A549 (cell line): ENCODE measurements around the gene FOXP1.

Source experiments
- CBX8 ChIP-seq: fragments of 200-600 bp; sonication (generic); IDR thresholded peaks from 2 replicates; pipeline ENCODE4 v1.6.1; 2016
- JUN ChIP-seq, 2 experiments: fragments of >200 bp; sonication (Bioruptor Twin); formaldehyde crosslinking; IDR thresholded peaks; 2 replicates in 1 of 2; 3 replicates in 1 of 2; pipeline ENCODE4 v1.6.1; 2016 to 2017
- KDM5A ChIP-seq: fragments of 200-600 bp; sonication (generic); IDR thresholded peaks from 2 replicates; pipeline ENCODE4 v1.6.1; 2016; ENCODE audit warnings: antibody characterized with exemption, mild to moderate bottlenecking
- TF ChIP-seq, protein P1 (sequence below): fragments of >200 bp; sonication (Bioruptor Twin); formaldehyde crosslinking; IDR thresholded peaks from 3 replicates; pipeline ENCODE4 v1.5.1; 2016

DNA sequence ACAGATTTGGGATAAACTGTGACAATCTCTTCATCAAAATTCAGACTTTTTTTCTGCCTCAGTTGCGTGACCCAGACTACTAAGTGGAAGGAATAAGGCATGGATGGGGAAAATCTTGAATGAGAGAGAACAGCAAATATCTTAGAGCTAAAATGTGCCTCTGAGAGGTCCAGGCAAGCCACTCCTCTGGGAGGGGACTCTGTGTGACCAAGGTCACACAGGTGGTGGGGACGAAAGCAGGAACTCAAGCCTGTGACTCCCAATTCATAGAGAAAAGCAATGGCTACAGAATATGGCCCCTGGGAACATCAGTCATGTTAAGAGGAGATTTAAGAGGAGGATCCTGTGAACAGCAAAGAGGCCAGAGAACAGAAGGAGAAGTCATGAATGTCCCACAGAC is 268.1 kb downstream of the FOXP1 start:
- no peak for TF ChIP-seq JUN (IDR thresholded peaks at IDR 0.05)
- TF ChIP-seq, protein P1, sequence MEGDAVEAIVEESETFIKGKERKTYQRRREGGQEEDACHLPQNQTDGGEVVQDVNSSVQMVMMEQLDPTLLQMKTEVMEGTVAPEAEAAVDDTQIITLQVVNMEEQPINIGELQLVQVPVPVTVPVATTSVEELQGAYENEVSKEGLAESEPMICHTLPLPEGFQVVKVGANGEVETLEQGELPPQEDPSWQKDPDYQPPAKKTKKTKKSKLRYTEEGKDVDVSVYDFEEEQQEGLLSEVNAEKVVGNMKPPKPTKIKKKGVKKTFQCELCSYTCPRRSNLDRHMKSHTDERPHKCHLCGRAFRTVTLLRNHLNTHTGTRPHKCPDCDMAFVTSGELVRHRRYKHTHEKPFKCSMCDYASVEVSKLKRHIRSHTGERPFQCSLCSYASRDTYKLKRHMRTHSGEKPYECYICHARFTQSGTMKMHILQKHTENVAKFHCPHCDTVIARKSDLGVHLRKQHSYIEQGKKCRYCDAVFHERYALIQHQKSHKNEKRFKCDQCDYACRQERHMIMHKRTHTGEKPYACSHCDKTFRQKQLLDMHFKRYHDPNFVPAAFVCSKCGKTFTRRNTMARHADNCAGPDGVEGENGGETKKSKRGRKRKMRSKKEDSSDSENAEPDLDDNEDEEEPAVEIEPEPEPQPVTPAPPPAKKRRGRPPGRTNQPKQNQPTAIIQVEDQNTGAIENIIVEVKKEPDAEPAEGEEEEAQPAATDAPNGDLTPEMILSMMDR, result no peak
- no peak for TF ChIP-seq KDM5A
- no peak for TF ChIP-seq CBX8
